Peyer's patch (tissue), 4 donors: Measurements from ENCODE around the gene APBA1.

ENCODE experiments used
- CTCF ChIP-seq, 6 experiments: fragments of 450-650 bp in 4 of 6; fragments of 200-600 bp in 2 of 6; sonication (generic) in 1 of 6; IDR thresholded peaks; one replicate each; pipeline ENCODE4 v1.5.1; 2017 to 2019; ENCODE audit warnings: antibody characterized with exemption in 6 of 6, mild to moderate bottlenecking in 3 of 6, moderate library complexity in 1 of 6
- POLR2A ChIP-seq, 2 donors: fragments of 450-650 bp; IDR thresholded peaks; one replicate each; pipeline ENCODE4 v1.5.1; 2017; ENCODE audit warnings: antibody characterized with exemption in 2 of 2, mild to moderate bottlenecking in 2 of 2, moderate library complexity in 2 of 2

- TF ChIP-seq CTCF (IDR thresholded peaks at IDR 0.05) (no peak), POLR2A (IDR thresholded peaks at IDR 0.05) (no peak)
Measured at GRCh38 chr9:69498470-69498869, 173.7 kb downstream of the APBA1 start.
